HG02943 (cell line): ENCODE results near the gene RAPGEF1.
"Not testable (repeated sequence)": the region's sequence is repeated elsewhere in the genome, so short reads cannot be mapped to it uniquely, and the experiment has no call there.

ENCODE experiments used
- ATAC-seq: cut with Tn5 transposase; IDR thresholded peaks from one replicate; pipeline ENCODE4 v1.9.1; 2021; ENCODE audit warnings: mild to moderate bottlenecking, low read depth, moderate library complexity; ENCODE audit not compliant: unreplicated experiment

RAPGEF1 gene

GRCh38 chr9:131674425-131675421, 65.2 kb downstream of the RAPGEF1 start:
- ATAC-seq, result no peak

GRCh38 chr9:131673531-131673930, 66.3 kb downstream of the RAPGEF1 start:
- no peak for ATAC-seq

- ATAC-seq, result no peak
Observed at GRCh38 chr9:131673068-131673467, 66.8 kb downstream of the RAPGEF1 start.

GRCh38 chr9:131672451-131672850, 67.4 kb downstream of the RAPGEF1 start:
- no peak for ATAC-seq

GRCh38 chr9:131671133-131671520, 68.7 kb downstream of the RAPGEF1 start:
- ATAC-seq, result no peak

- no peak for ATAC-seq
Observed at GRCh38 chr9:131670247-131671132, 69.4 kb downstream of the RAPGEF1 start.

GRCh38 chr9:131669269-131670157, 70.4 kb downstream of the RAPGEF1 start:
- ATAC-seq, result no peak

GRCh38 chr9:131668439-131669268, 71.2 kb downstream of the RAPGEF1 start:
- ATAC-seq, result no peak

GRCh38 chr9:131668057-131668438, 71.8 kb downstream of the RAPGEF1 start:
- ATAC-seq, result no peak

GRCh38 chr9:131667576-131667975, 72.3 kb downstream of the RAPGEF1 start:
- no peak for ATAC-seq

- ATAC-seq, result no peak
Observed at GRCh38 chr9:131666774-131667173, 73.1 kb downstream of the RAPGEF1 start.

GRCh38 chr9:131666029-131666428, 73.8 kb downstream of the RAPGEF1 start:
- no peak for ATAC-seq

GRCh38 chr9:131663288-131663687, 76.6 kb downstream of the RAPGEF1 start:
- ATAC-seq, result no peak

GRCh38 chr9:131662289-131662621, 77.6 kb downstream of the RAPGEF1 start:
- not testable (repeated sequence) for ATAC-seq

- no peak for ATAC-seq
Observed at GRCh38 chr9:131661568-131662288, 78.1 kb downstream of the RAPGEF1 start.

- ATAC-seq, result no peak
Observed at GRCh38 chr9:131660466-131661405, 79.1 kb downstream of the RAPGEF1 start.

GRCh38 chr9:131658377-131659129, 81.3 kb downstream of the RAPGEF1 start:
- ATAC-seq, result no peak
